Stimulated activated CD8-positive, alpha-beta memory T cell treated with anti-CD3 and anti-CD28 coated beads, Interleukin-15, amount 100 ng/mL, for 24 hours (primary cell): Measurements from ENCODE around the gene CLCN1.
"Not testable (repeated sequence)": the region's sequence is repeated elsewhere in the genome, so short reads cannot be mapped to it uniquely, and the experiment has no call there.

Experiments used
- DNase-seq: peaks from one replicate; pipeline ENCODE4 v3.0.0-alpha.2; 2020; ENCODE audit warnings: low read depth

Gene CLCN1

GRCh38 chr7:143315776-143316175 is at the start of gene CLCN1:
CLCN1 (plus strand) TSS chr7:143316111; CDS start chr7:143316213, 102 bp downstream.
- no peak for DNase-seq

- no peak for DNase-seq
These were observed 46.7 kb upstream of the CLCN1 start for GRCh38 chr7:143269251-143269650.

- DNase-seq = no peak
These were observed 44.7 kb upstream of the CLCN1 start for GRCh38 chr7:143271240-143271639.

GRCh38 chr7:143272871-143273270 is 43.0 kb upstream of the CLCN1 start:
- DNase-seq = no peak

GRCh38 chr7:143279186-143280098 is 36.5 kb upstream of the CLCN1 start:
- no peak for DNase-seq

- DNase-seq = no peak
These were observed 35.8 kb upstream of the CLCN1 start for GRCh38 chr7:143280160-143280559.

GRCh38 chr7:143280566-143280965 is 35.3 kb upstream of the CLCN1 start:
- DNase-seq = no peak

- no peak for DNase-seq
These were observed 34.4 kb upstream of the CLCN1 start for GRCh38 chr7:143281529-143281928.

GRCh38 chr7:143282124-143282523 is 33.8 kb upstream of the CLCN1 start:
- no peak for DNase-seq

GRCh38 chr7:143283381-143283780 is 32.5 kb upstream of the CLCN1 start:
- DNase-seq = no peak

- no peak for DNase-seq
These were observed 31.1 kb upstream of the CLCN1 start, which contains the start of gene TMEM139 for GRCh38 chr7:143284591-143285469. TMEM139 (plus strand) TSS chr7:143284958; CDS start chr7:143285958, 1,000 bp downstream.

- DNase-seq = no peak
These were observed 30.5 kb upstream of the CLCN1 start for GRCh38 chr7:143285470-143285778.

GRCh38 chr7:143285806-143286521 is 29.9 kb upstream of the CLCN1 start:
- no peak for DNase-seq

- no peak for DNase-seq
These were observed 29.4 kb upstream of the CLCN1 start for GRCh38 chr7:143286522-143286890.

GRCh38 chr7:143287339-143287934 is 28.5 kb upstream of the CLCN1 start:
- no peak for DNase-seq

GRCh38 chr7:143287935-143288826 is 27.7 kb upstream of the CLCN1 start, which contains the start of gene CASP2:
CASP2 (plus strand) TSS chr7:143288351; CDS start chr7:143288456, 105 bp downstream.
- DNase-seq = peak; percentile 98

GRCh38 chr7:143288836-143289235 is 27.1 kb upstream of the CLCN1 start:
- DNase-seq = no peak

GRCh38 chr7:143289421-143289820 is 26.5 kb upstream of the CLCN1 start:
- DNase-seq = no peak

- not testable (repeated sequence) for DNase-seq
These were observed 26.0 kb upstream of the CLCN1 start for GRCh38 chr7:143289888-143290287.

- no peak for DNase-seq
These were observed 25.6 kb upstream of the CLCN1 start for GRCh38 chr7:143290293-143290692.

GRCh38 chr7:143292876-143293275 is 23.0 kb upstream of the CLCN1 start:
- no peak for DNase-seq
